ENCODE data around the gene DDX31.

Gene DDX31

GRCh38 chr9:132671620-132672412, 2.0 kb upstream of the DDX31 start:
- DNase-seq = peak; percentile 26

- DNase-seq = peak; percentile 71
Measured at GRCh38 chr9:132670457-132671391, 941 bp upstream of the DDX31 start, which contains the start of gene GTF3C4. Gene GTF3C4 (plus strand): TSS chr9:132670464. CDS start chr9:132670599, 135 bp downstream.

- peak; percentile 69 for DNase-seq
Measured at GRCh38 chr9:132669319-132669697, 475 bp downstream of the DDX31 start.

GRCh38 chr9:132663851-132664250, 5.9 kb downstream of the DDX31 start:
- no peak for DNase-seq

GRCh38 chr9:132663117-132663516, 6.7 kb downstream of the DDX31 start:
- DNase-seq = no peak

GRCh38 chr9:132662152-132662945, 7.4 kb downstream of the DDX31 start:
- DNase-seq = no peak

- no peak for DNase-seq
Measured at GRCh38 chr9:132656299-132656698, 13.5 kb downstream of the DDX31 start.

GRCh38 chr9:132651259-132651658, 18.5 kb downstream of the DDX31 start:
- peak; percentile 73 for DNase-seq

GRCh38 chr9:132648685-132649084, 21.1 kb downstream of the DDX31 start:
- DNase-seq = no peak

GRCh38 chr9:132648283-132648682, 21.5 kb downstream of the DDX31 start:
- DNase-seq = no peak

GRCh38 chr9:132647806-132648205, 22.0 kb downstream of the DDX31 start:
- DNase-seq = no peak

- no peak for DNase-seq
Measured at GRCh38 chr9:132647355-132647754, 22.4 kb downstream of the DDX31 start.

GRCh38 chr9:132646726-132647125, 23.1 kb downstream of the DDX31 start:
- DNase-seq = no peak

- no peak for DNase-seq
Measured at GRCh38 chr9:132645711-132646110, 24.1 kb downstream of the DDX31 start.

GRCh38 chr9:132645306-132645705, 24.5 kb downstream of the DDX31 start:
- DNase-seq = no peak

GRCh38 chr9:132644251-132644650, 25.5 kb downstream of the DDX31 start:
- peak; percentile 7 for DNase-seq

- no peak for DNase-seq
Measured at GRCh38 chr9:132641216-132641615, 28.6 kb downstream of the DDX31 start.

GRCh38 chr9:132639322-132639721, 30.5 kb downstream of the DDX31 start:
- no peak for DNase-seq

- DNase-seq = no peak
Measured at GRCh38 chr9:132638240-132638639, 31.5 kb downstream of the DDX31 start.

- DNase-seq = no peak
Measured at GRCh38 chr9:132637801-132638200, 32.0 kb downstream of the DDX31 start.

GRCh38 chr9:132637351-132637750, 32.4 kb downstream of the DDX31 start:
- no peak for DNase-seq

GRCh38 chr9:132634327-132634726, 35.5 kb downstream of the DDX31 start:
- DNase-seq = no peak
